ENCODE results near the gene TEX29. TPM values are rescaled to one million over a fixed set of nuclear protein-coding genes. Genes with fewer than 3 reads are reported as not detected.

Gene TEX29
- total RNA-seq, 1 experiment from 2014 or later, result not detected

DNA sequence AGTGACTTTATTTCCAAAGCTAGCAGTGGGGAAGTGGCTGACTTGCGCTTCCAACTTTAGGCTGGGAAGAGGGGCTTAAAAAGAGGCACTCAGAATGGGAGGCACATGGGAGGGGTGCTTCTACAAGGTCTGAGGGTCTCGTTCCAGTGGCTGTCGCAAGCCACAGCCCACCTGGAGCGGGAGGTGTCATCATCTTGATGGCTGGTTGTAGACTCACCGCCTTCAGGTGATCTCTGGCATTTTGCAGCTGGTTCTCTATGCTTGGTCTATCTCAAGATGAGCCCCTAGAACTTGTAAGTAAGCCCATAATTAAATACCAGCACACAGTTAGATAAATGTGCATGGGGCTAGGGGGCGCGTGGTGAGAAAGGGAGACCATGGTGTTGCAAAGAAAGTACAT lies 9.2 kb downstream of the TEX29 start:
- Mint-ChIP-seq H3K27ac (ENCODE audit: low read depth, unreplicated experiment) (no peak overlapping the region), H3K9me3 (ENCODE audit: unreplicated experiment) (peaks cover 8% of the 10 kb centered on the region), H3K4me3 (ENCODE audit: unreplicated experiment) (no peak overlapping the region), H3K36me3 (ENCODE audit: insufficient read depth, unreplicated experiment) (no peaks in the 10 kb centered on the region), H3K27me3 (ENCODE audit: insufficient read depth, unreplicated experiment) (peaks cover 50% of the 10 kb centered on the region), H3K4me1 (ENCODE audit: insufficient read depth, unreplicated experiment) (no peaks in the 10 kb centered on the region)
- TF ChIP-seq, protein P1, sequence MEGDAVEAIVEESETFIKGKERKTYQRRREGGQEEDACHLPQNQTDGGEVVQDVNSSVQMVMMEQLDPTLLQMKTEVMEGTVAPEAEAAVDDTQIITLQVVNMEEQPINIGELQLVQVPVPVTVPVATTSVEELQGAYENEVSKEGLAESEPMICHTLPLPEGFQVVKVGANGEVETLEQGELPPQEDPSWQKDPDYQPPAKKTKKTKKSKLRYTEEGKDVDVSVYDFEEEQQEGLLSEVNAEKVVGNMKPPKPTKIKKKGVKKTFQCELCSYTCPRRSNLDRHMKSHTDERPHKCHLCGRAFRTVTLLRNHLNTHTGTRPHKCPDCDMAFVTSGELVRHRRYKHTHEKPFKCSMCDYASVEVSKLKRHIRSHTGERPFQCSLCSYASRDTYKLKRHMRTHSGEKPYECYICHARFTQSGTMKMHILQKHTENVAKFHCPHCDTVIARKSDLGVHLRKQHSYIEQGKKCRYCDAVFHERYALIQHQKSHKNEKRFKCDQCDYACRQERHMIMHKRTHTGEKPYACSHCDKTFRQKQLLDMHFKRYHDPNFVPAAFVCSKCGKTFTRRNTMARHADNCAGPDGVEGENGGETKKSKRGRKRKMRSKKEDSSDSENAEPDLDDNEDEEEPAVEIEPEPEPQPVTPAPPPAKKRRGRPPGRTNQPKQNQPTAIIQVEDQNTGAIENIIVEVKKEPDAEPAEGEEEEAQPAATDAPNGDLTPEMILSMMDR (IDR thresholded peaks at IDR 0.05; ENCODE audit: unreplicated experiment), result no peak
- no peak for DNase-seq (ENCODE audit: unreplicated experiment)
- ChIA-PET POLR2A (interaction anchor here (0.7 kb wide), 1 partner anchor 59 kb away, joined by 4 read pairs; no protein-coding TSS in a partner anchor), CTCF (interaction anchor here (1.3 kb wide), 1 partner anchor 16 kb away, joined by 4 read pairs; no protein-coding TSS in a partner anchor)
- intact Hi-C loops (cut with micrococcal nuclease), result no loop called here
- BruUV-seq (replicated peaks), result no TSS peak

DNA sequence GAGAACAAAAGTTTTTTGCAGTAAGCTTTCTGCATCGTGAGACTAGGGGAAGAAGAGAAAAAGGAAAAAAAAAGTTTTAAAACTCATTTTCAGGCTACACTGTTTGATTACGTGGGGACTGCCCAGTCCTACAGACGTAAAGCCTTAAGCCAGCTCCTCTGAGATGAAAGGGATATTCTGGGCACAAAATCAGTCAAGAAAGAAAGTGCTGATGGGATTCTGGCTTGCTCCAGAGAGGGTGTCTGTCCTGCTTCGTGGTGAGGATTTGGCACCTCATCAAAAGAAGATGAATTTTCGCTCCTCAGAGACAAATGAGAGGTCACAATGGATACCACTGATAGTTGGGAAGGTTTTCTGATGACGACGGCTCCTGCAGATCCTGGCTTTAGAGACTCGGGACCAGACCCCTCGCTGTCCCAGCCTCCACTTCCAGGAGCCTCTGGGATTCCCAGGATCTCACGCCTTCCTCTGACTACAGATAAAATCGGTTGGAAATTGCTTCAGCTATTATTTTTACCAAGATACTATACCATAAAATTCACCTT lies 9.7 kb downstream of the TEX29 start:
- TF ChIP-seq, protein P1 (IDR thresholded peaks at IDR 0.05; ENCODE audit: unreplicated experiment), result no peak
- POLR2A ChIA-PET, result interaction anchor here (0.7 kb wide), 1 partner anchor 11 kb away, joined by 3 read pairs; no protein-coding TSS in a partner anchor
- Mint-ChIP-seq H3K36me3 (ENCODE audit: insufficient read depth, unreplicated experiment) (no peaks in the 10 kb centered on the region), H3K9me3 (ENCODE audit: unreplicated experiment) (peaks cover 8% of the 10 kb centered on the region), H3K4me3 (ENCODE audit: unreplicated experiment) (no peak overlapping the region), H3K4me1 (ENCODE audit: insufficient read depth, unreplicated experiment) (no peaks in the 10 kb centered on the region), H3K27ac (ENCODE audit: low read depth, unreplicated experiment) (no peak overlapping the region), H3K27me3 (ENCODE audit: insufficient read depth, unreplicated experiment) (peaks cover 50% of the 10 kb centered on the region)
- CTCF ChIA-PET, result no interaction called here
- intact Hi-C loops (cut with micrococcal nuclease), result no loop called here
- no peak for DNase-seq (ENCODE audit: unreplicated experiment)
- BruUV-seq (replicated peaks), result no TSS peak

DNA sequence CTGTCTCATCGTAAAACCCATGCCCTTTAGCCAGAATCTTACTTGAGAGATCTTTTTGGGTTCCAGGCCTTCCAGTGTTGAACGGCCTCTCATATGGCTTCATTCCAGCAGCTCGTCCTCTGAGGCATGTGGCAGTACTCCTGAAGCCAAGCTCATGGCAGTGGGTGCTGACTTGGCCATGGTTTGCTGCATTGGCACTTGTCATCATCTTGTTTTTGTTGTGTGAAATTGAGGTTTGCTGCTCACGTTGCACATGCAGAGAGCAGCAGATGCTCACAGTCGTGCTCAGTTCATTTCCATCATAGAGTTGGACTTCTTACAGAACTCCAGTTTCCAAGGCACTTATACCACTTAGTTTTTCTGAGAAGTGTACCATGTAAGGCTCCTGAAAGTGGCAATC lies 14.9 kb downstream of the TEX29 start:
- Mint-ChIP-seq H3K27ac (ENCODE audit: low read depth, unreplicated experiment) (no peak overlapping the region), H3K4me1 (ENCODE audit: insufficient read depth, unreplicated experiment) (peaks cover 6% of the 10 kb centered on the region), H3K27me3 (ENCODE audit: insufficient read depth, unreplicated experiment) (peaks cover 34% of the 10 kb centered on the region), H3K4me3 (ENCODE audit: unreplicated experiment) (no peak overlapping the region), H3K36me3 (ENCODE audit: insufficient read depth, unreplicated experiment) (no peaks in the 10 kb centered on the region), H3K9me3 (ENCODE audit: unreplicated experiment) (peaks cover 15% of the 10 kb centered on the region)
- CTCF ChIA-PET, result no interaction called here
- TF ChIP-seq, protein P1 (IDR thresholded peaks at IDR 0.05; ENCODE audit: unreplicated experiment), result no peak
- POLR2A ChIA-PET, result no interaction called here
- no TSS peak for BruUV-seq (replicated peaks)
- DNase-seq (ENCODE audit: unreplicated experiment), result no peak
- intact Hi-C loops (cut with micrococcal nuclease), result no loop called here

DNA sequence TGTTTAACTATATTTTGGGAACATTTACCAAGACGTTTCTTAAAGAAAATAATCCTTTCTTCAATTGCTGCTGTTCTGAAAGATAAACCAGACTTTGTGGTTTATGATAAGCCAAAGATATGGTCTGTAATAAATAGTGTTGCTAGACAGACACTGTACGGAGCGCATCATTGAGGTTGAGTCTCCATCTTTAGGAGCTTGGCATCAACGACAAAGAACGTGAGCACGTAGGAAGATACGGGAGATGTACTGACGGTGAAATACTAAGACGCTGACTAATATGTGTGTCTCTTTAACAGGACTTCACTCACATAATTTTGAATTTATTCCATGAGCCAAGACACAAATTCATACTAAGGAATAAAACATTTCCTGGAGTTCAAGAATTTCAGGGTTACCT lies 16.2 kb downstream of the TEX29 start:
- no peak for DNase-seq (ENCODE audit: unreplicated experiment)
- H3K9me3 Mint-ChIP-seq (ENCODE audit: unreplicated experiment), result peaks cover 15% of the 10 kb centered on the region
- intact Hi-C loops (cut with micrococcal nuclease), result no loop called here
- ChIA-PET CTCF (interaction anchor here (0.6 kb wide), 1 partner anchor 78 kb away, joined by 3 read pairs; no protein-coding TSS in a partner anchor), POLR2A (no interaction called here)
- H3K4me1 Mint-ChIP-seq (ENCODE audit: insufficient read depth, unreplicated experiment), result peaks cover 6% of the 10 kb centered on the region
- no peak overlapping the region for H3K4me3 Mint-ChIP-seq (ENCODE audit: unreplicated experiment)
- TF ChIP-seq, protein P1 (IDR thresholded peaks at IDR 0.05; ENCODE audit: unreplicated experiment), result no peak
- BruUV-seq (replicated peaks), result no TSS peak
- no peak overlapping the region for H3K27ac Mint-ChIP-seq (ENCODE audit: low read depth, unreplicated experiment)
- peaks cover 20% of the 10 kb centered on the region for H3K27me3 Mint-ChIP-seq (ENCODE audit: insufficient read depth, unreplicated experiment)
- H3K36me3 Mint-ChIP-seq (ENCODE audit: insufficient read depth, unreplicated experiment), result no peaks in the 10 kb centered on the region

Data from MCF 10A (cell line).